ENCODE measurements around the gene MARS2. TPM values are rescaled to one million over a fixed set of nuclear protein-coding genes. Genes with fewer than 3 reads are reported as not detected.

The MARS2 gene
- total RNA-seq, 1 experiment from 2014 or later: 14.4 TPM

Other genes starting within 250 kb of the MARS2 start
- 995 TPM for gene HSPD1, start 205.5 kb upstream of the MARS2 start, total RNA-seq (2021; ENCODE audit: unreplicated experiment)
- 291 TPM for gene HSPE1, start 205.0 kb upstream of the MARS2 start, total RNA-seq (2021; ENCODE audit: unreplicated experiment)
- 24.4 TPM for gene MOB4, start 189.3 kb upstream of the MARS2 start, total RNA-seq (2021; ENCODE audit: unreplicated experiment)
- gene RFTN2, start 29.8 kb upstream of the MARS2 start, total RNA-seq (2021; ENCODE audit: unreplicated experiment): not detected
- not detected for gene BOLL, start 80.0 kb downstream of the MARS2 start, total RNA-seq (2021; ENCODE audit: unreplicated experiment)
- 0.07 TPM for gene PLCL1, start 99.2 kb downstream of the MARS2 start, total RNA-seq (2021; ENCODE audit: unreplicated experiment)